CD4-positive, alpha-beta T cell treated with Interleukin-4 for 4 hours (primary cell): ENCODE data around the gene CLIC6.
"Not testable (repeated sequence)": the region's sequence is repeated elsewhere in the genome, so short reads cannot be mapped to it uniquely, and the experiment has no call there.

Experiments used
- DNase-seq: peaks from one replicate; pipeline ENCODE4 v3.0.0-alpha.2; 2020

The CLIC6 gene

DNA sequence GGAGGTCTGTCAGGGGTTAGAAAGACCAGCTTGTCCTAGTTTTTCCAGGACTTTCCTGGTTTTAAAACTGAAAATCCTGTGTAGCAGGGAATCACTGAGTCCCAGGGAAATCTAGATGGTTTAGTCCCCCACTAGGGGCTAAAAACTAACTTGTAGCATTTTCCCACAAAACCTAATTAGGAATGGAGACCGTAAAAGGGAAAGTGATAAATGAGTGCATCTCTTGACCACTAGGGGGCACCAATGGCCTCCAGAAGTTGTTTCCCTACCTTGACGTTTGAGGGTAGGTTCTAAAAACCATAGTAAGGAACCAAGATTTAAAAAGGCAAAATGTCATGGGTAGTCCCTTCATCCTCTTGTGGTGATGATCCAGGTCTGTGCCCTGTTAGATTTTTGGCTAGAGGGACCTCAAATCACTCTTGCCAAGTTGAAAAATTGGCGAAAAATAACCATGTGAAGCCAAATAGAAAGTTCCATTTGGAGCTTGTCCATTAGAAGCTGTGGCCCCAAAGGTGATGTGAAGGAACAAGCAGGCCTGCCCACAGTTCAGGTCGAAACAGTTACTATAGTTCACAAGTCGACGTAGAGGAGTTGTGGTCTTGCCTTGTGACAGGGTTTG is 24.5 kb downstream of the CLIC6 start:
- peak; percentile 46 for DNase-seq

DNA sequence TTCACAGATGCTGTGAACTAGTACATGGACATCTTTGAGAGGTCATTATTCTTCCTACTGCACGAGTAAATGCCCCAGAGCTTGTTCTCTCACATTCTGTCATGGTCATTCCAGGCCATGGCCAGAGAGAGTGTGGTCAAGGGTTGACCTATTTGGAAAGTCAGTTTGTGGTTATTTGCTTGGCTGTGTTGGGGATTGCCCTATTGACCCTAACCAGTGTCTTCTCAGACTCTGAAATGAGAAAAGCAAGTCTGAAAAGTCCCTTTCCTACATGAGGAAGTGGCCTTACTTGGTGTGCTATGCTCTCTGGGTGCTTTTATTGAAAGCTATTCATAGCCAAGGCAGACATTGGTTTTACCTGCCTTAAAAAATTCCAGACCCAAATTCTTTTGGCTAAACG is 26.6 kb downstream of the CLIC6 start:
- DNase-seq, result no peak

DNA sequence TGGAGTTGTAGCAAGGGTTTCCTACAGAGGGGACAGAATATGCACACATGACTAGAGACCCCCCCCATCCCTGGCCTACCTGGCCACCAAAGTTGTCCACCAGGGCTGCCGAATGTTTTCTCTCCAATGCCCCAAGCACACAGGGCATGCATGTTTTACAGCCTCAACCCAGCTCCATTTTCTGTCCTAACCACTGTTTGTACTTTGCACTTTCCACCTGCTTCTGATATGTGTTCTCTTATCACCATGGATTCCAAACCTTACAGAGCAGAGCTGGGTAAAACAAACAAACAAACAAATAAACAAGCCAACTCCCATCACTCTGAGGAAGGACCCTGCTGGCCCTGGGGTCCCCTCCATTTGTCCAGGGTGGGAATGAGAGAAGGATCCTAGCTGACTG is 27.3 kb downstream of the CLIC6 start:
- DNase-seq, result no peak

GRCh38 chr21:34697826-34698225 is 29.0 kb downstream of the CLIC6 start:
- DNase-seq, result no peak

GRCh38 chr21:34698270-34699015 is 29.6 kb downstream of the CLIC6 start:
- DNase-seq, result no peak

DNA sequence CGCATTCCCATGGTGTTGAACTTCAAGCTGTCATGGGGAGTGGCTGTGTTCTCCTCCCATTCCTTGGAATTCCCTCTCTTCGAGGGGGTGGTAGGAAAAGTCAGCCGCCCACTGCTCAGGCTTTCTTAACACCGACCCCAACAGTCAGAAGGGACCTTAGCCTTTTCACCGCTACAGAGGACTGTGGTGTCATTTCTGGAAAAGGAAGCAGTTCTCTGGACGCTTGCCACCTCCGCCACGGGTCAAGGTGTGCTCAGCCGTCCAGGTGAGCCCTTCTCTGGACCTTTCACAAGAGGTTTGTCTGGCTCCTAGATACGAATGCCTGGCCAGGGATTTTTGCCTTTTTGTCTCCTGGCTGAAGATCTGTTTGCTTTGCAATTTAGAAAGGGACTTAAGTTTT is 31.8 kb downstream of the CLIC6 start:
- no peak for DNase-seq

DNA sequence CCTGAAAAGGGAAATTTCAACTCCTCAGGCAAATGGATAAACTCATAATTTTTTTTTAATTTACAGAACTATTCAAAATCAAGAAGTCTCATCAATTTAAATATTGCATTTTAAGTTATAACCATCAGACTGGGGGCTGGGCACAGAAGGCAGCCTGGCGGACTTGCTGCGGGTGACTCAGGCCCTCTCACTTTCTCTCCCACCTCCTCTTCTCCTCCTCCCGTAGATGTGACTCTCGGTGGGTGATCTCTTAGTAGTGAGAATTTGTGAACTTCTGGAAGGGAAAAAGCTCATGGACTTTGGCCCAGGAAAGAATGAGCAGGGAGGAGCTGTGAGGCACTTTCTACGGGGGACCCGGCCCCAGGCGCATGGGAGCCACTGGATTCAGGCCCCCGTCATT is 32.9 kb downstream of the CLIC6 start:
- no peak for DNase-seq

- DNase-seq, result no peak
These were observed 33.8 kb downstream of the CLIC6 start for GRCh38 chr21:34702341-34703170.

- DNase-seq, result no peak
These were observed 34.8 kb downstream of the CLIC6 start for GRCh38 chr21:34703571-34703970.

DNA sequence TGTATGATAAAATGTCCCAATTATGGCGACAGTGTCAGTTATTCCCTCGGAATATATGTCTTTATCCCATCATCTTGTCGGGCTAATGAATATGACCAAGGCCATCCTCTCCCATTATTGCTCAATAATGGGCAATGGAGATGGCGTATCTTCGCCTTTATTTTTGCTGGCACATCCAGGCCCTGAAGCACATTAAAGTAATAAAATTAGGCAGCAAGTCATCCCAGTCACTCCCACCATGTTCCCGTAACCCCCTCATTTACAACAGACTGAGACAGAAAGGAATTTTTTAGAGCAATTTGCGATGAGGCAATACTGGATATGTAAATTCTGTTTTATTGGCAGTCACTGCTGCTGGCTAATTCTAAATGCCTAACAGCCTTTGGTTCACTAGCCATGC is 35.3 kb downstream of the CLIC6 start:
- no peak for DNase-seq

GRCh38 chr21:34705011-34705410 is 36.2 kb downstream of the CLIC6 start:
- no peak for DNase-seq

DNA sequence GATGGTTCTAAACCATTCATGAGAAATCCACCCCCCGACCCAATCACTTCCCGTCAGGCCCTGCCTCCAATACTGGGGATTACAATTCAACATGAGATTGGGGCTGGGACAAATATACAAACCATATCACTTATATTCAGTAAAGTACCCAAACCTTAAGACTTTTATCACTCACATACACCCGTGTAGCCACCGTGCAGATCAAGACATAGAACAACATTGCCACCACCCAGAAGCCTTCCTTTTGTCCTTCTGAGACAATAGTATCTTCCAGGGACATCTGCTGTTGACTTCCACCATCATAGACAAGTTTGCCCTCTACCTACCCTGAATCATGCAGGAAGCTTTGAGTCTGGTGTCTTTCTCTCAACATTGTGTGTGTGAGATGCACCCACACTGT is 37.5 kb downstream of the CLIC6 start:
- DNase-seq, result no peak

DNA sequence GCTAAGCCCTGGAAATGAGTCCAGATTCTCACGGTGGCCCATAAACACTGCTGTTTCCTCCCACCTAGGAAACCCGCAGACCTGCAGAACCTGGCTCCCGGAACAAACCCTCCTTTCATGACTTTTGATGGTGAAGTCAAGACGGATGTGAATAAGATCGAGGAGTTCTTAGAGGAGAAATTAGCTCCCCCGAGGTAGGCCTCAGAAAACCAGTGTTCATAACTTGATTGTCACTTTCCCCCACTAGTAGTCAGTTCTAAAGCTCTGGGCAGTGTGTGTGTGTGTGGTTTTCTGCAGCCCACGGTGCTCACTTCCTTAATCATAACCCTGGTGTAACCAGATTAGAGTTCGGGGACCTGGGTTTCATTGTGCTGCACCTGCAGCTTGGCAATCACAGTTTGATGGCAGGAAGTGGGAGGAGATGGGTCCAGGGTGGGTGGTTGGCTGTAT is 39.1 kb downstream of the CLIC6 start:
- peak; percentile 5 for DNase-seq

DNA sequence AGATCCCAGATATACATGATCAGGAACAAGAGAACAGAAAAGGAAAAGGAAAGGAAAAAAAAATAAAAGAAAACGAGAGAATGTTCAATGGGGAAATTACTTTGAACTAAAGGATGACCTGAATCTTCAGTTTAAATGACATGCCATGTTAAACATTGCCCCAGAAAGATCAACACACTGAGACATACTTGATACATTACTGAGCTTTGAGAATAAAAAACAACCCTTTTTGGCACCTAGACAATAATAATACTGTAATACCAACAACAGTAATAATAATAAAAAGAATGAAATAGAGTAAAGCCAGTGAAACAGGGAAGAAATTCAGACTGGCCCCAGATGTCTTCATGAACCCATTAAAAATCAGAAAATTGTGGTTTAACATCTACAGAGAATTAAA is 44.8 kb downstream of the CLIC6 start:
- no peak for DNase-seq

DNA sequence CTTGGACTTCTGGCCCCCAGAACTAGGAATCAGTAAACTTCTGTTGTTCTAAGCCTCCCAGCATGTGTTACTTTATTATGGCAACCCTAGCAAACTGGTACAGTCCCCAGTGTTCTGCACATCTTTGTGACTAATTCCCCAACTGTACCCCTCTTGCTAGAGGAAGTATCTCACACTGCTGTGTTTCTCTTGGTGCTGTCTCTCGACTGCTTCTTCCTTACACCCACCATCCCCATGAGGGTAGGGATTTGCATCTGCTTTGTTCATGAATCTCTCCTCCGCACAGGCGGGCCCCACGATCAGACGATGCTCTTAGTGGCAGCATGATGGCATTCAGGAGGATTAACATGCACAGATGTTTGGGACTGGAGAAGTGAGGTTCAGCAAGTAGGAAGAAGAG is 46.7 kb downstream of the CLIC6 start:
- no peak for DNase-seq

GRCh38 chr21:34715985-34716596 is 47.3 kb downstream of the CLIC6 start:
- DNase-seq, result no peak

- DNase-seq, result not testable (repeated sequence)
These were observed 49.7 kb downstream of the CLIC6 start for GRCh38 chr21:34718529-34718928.

GRCh38 chr21:34722684-34723300 is 54.0 kb downstream of the CLIC6 start:
- peak; percentile 18 for DNase-seq

DNA sequence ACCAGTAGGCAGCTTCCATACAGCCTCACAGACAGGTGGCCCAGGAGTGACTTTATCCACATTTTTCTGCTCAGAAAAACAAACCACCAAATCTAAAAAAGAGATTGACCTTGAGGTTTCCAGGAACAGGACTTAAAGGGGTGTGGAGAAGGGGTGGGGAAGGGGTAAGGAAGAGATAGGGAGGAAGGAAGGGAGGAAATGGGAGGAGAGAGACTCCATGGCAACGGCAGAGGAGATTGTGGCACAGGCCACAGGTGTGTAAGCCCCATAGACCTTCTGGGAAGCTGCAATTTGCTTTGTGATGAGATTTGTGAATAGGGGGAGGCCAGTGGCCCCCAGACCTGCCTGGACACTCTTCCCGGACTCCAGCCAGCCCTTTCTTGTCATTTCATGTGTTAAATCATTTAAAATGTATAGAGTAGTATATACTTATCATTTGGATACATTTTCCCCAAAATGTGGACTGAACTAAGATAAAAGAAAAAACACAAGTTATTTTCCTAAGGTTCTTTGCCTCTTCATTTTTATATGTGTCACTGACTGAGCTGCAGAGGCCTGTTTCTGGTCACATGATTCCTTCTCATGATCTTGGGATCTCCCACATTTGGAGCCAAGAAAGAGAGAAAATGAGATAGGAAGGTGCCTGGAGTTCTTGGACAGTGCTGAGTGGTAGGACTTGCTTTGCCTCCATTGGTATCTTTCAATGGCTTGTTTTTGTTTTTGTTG is 55.5 kb downstream of the CLIC6 start:
- DNase-seq, result no peak

GRCh38 chr21:34724857-34725195 is 56.0 kb downstream of the CLIC6 start:
- no peak for DNase-seq

DNA sequence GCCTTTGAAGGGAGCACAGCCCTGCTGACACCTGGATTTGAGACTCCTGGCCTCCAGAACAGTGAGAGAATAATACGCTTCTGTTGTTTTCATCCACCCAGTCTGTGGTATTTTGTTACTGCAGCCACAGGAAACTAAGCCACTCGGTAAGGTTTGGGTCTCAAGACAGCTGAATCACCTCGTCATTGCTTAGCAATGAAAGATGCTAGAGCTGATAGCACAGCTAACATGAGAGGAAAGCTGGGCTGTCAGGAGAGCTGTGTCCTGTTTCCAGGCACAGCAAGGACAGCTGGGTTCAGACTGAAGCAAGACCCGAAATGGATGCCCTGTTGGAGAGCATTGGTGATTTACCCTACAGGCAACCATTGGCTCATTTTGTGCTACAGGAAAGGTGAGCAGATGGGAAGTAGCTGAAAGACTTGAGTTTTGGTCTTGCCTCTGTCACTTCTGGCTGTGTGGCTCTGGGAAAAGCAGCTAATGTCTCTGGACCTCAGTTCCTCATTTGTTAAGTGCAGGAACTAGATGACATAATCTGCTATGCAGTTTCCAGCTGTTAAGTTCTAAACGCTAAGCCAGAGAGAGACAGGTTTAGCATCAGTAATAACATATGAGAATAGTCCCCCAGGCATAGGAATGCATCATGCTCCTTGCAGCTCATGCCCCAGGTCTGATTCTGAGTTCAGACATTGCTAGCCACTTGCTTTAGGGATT is 58.0 kb downstream of the CLIC6 start:
- DNase-seq, result no peak

- no peak for DNase-seq
These were observed 59.7 kb downstream of the CLIC6 start for GRCh38 chr21:34728479-34728878.
